HepG2 (cell line): ENCODE measurements around the gene HEXIM1. TPM values are rescaled to one million over a fixed set of nuclear protein-coding genes. Genes with fewer than 3 reads are reported as not detected.
A peak's percentile ranks its signal among the peaks of the same experiment; 100 is the strongest.

ENCODE experiments used
- ATM ChIP-seq: fragments of 450-650 bp; IDR thresholded peaks from 2 replicates; pipeline ENCODE4 v1.7.1; 2017; ENCODE audit warnings: mild to moderate bottlenecking, borderline replicate concordance
- BCL3 ChIP-seq: sonication (generic); formaldehyde crosslinking; IDR thresholded peaks from 2 replicates; pipeline ENCODE4 v1.5.1; 2020; ENCODE audit warnings: mild to moderate bottlenecking, missing genetic modification reagents, moderate library complexity
- ELF1 ChIP-seq: sonication (generic); formaldehyde crosslinking; IDR thresholded peaks from 2 replicates; pipeline ENCODE4 v1.4.0; 2020; ENCODE audit warnings: missing genetic modification reagents
- HOMEZ ChIP-seq: IDR thresholded peaks from 2 replicates; pipeline ENCODE4 v1.6.1; 2016; ENCODE audit warnings: low read depth
- KLF13 ChIP-seq: sonication (generic); formaldehyde crosslinking; IDR thresholded peaks from 2 replicates; pipeline ENCODE4 v1.4.0; 2020; ENCODE audit warnings: mild to moderate bottlenecking, missing genetic modification reagents
- KLF9 ChIP-seq: IDR thresholded peaks from 2 replicates; pipeline ENCODE4 v1.6.1; 2016; ENCODE audit warnings: low read depth
- NFYC ChIP-seq: IDR thresholded peaks from 2 replicates; pipeline ENCODE4 v1.6.1; 2016; ENCODE audit warnings: missing genetic modification reagents, missing compliant biosample characterization
- PHF21A ChIP-seq: sonication (generic); formaldehyde crosslinking; IDR thresholded peaks from 2 replicates; pipeline ENCODE4 v1.5.0; 2020; ENCODE audit warnings: mild to moderate bottlenecking, missing genetic modification reagents
- POLR2G ChIP-seq: fragments of 200-400 bp; formaldehyde crosslinking; IDR thresholded peaks from 2 replicates; pipeline ENCODE4 v1.6.1; 2018; ENCODE audit warnings: mild to moderate bottlenecking, low read depth, low read length, moderate library complexity
- RORA ChIP-seq: sonication (generic); formaldehyde crosslinking; IDR thresholded peaks from 2 replicates; pipeline ENCODE4 v1.5.0; 2020; ENCODE audit warnings: mild to moderate bottlenecking, missing genetic modification reagents, moderate library complexity
- SOX5 ChIP-seq: IDR thresholded peaks from 2 replicates; pipeline ENCODE4 v1.6.1; 2016; ENCODE audit warnings: borderline replicate concordance
- SRY ChIP-seq: sonication (generic); formaldehyde crosslinking; IDR thresholded peaks from 2 replicates; pipeline ENCODE4 v1.8.0; 2022; ENCODE audit warnings: mild to moderate bottlenecking, missing genetic modification reagents
- ZHX2 ChIP-seq, 2 experiments: sonication (generic) in 1 of 2; formaldehyde crosslinking in 1 of 2; IDR thresholded peaks; 2 replicates each; pipeline versions ENCODE4 v1.6.1 to v1.9.0; 2014 to 2022; ENCODE audit warnings: antibody characterized with exemption in 1 of 2, borderline replicate concordance in 1 of 2, inconsistent platforms in 1 of 2, low read depth in 1 of 2, missing genetic modification reagents in 1 of 2
- ZNF609 ChIP-seq: sonication (generic); formaldehyde crosslinking; IDR thresholded peaks from 2 replicates; pipeline ENCODE4 v1.4.0; 2020; ENCODE audit warnings: mild to moderate bottlenecking, missing genetic modification reagents, borderline replicate concordance
- polyA plus RNA-seq, 8 experiments: library from polyadenylated mRNA; depleted of rRNA in 3 of 8; stranded (reverse) in 7 of 8; unstranded in 1 of 8; fragments of >200 nt; fragmentation: Illumina TruSeq in 4 of 8; extraction: Trizol in 4 of 8; gene quantifications; 2 replicates each; pipeline versions ENCODE4 v1.2.1 to v1.2.3, GENCODE V29; 2011 to 2016; ENCODE audit warnings: low read depth in 4 of 8, missing spikeins in 1 of 8, mixed read lengths in 1 of 8; ENCODE audit not compliant: insufficient read depth in 1 of 8
- total RNA-seq, 5 experiments: library from RNA; depleted of rRNA; stranded (reverse); fragments of >200 nt; fragmentation: Illumina TruSeq; extraction: Trizol; gene quantifications; 2 replicates each; pipeline ENCODE4 v1.2.3, GENCODE V29; 2016; ENCODE audit warnings: low read depth in 1 of 5

The HEXIM1 gene
- total and polyA plus RNA-seq, 2 of the 13 experiments (the other 11 are each of a cell fraction or from before 2014, with no cell fraction given) = 10.5 to 16.6 TPM

GRCh38 chr17:45171338-45172231 is 23.3 kb downstream of the HEXIM1 start (continued):
- TF ChIP-seq ZHX2 (IDR thresholded peaks at IDR 0.05; ENCODE audit: low read depth) (peak; percentile 48; the same call in 1 of the 2 replicates), ZHX2 (CRISPR knock-in tag; IDR thresholded peaks at IDR 0.05; ENCODE audit: borderline replicate concordance) (no peak), NFYC (CRISPR knock-in tag) (peak; percentile 41; the same call in 1 of the 2 replicates), ZNF609 (CRISPR knock-in tag) (peak; percentile 81; the same call in 1 of the 2 replicates), ELF1 (CRISPR knock-in tag) (0 out of 2 replicates have a peak, but pooled peaks have one; percentile 24), KLF13 (CRISPR knock-in tag) (0 out of 2 replicates have a peak, but pooled peaks have one; percentile 56), HOMEZ (CRISPR knock-in tag) (peak; percentile 68), SOX5 (CRISPR knock-in tag) (peak; percentile 90), SRY (CRISPR knock-in tag) (0 out of 2 replicates have a peak, but pooled peaks have one; percentile 24), KLF9 (CRISPR knock-in tag) (peak; percentile 77), BCL3 (CRISPR knock-in tag) (no peak), RORA (CRISPR knock-in tag) (no peak), ATM (no peak), PHF21A (CRISPR knock-in tag) (peak; percentile 98), POLR2G (peak; percentile 68)
